ENCODE measurements around the gene TRPM5. TPM values are rescaled to one million over a fixed set of nuclear protein-coding genes. Genes with fewer than 3 reads are reported as not detected.

TRPM5 gene
- total and polyA plus RNA-seq, 2 of the 4 experiments (the other 2 are of a cell fraction): not detected

- Histone ChIP-seq H2BK120ac (ENCODE audit: low read depth, low read length) (no peak overlapping the region), H4K91ac (ENCODE audit: insufficient read depth, low read depth, low read length) (no peak overlapping the region), H3K9ac (ENCODE audit: low read depth, low read length) (no peak overlapping the region), H3K27me3 (ENCODE audit: control insufficient read depth, insufficient read depth, low read length) (peaks cover 42% of the 10 kb centered on the region), H3K23ac (ENCODE audit: low read depth, low read length) (no peak overlapping the region), H2AK9ac (replicated peaks; ENCODE audit: low read depth, low read length, poor library complexity) (no peak overlapping the region), H4K8ac (ENCODE audit: low read depth in 2 of 2, low read length in 2 of 2) (no peak overlapping the region), H3K4me1 (ENCODE audit: control insufficient read depth, insufficient read depth, low read length) (no peaks in the 10 kb centered on the region), H2BK20ac (ENCODE audit: low read depth, low read length) (no peak overlapping the region), H3K4me3 (ENCODE audit: insufficient read depth, low read depth, low read length) (no peak overlapping the region), H3K79me1 (ENCODE audit: low read depth in 1 of 2, low read length in 2 of 2) (no peaks in the 10 kb centered on the region), H3K14ac (replicated peaks; ENCODE audit: low read depth, low read length) (no peak overlapping the region), H2AK5ac (ENCODE audit: low read depth, low read length) (no peak overlapping the region), H4K20me1 (ENCODE audit: insufficient read depth, low read length) (no peaks in the 10 kb centered on the region), H3K36me3 (ENCODE audit: control insufficient read depth, insufficient read depth, low read length) (no peaks in the 10 kb centered on the region), H3K27ac (ENCODE audit: insufficient read depth, low read length) (no peak overlapping the region), H2BK15ac (ENCODE audit: low read depth, low read length) (no peak overlapping the region), H3K4me2 (ENCODE audit: low read depth, low read length) (no peak overlapping the region), H3K9me1 (ENCODE audit: insufficient read depth, low read length) (no peaks in the 10 kb centered on the region), H2BK5ac (ENCODE audit: low read depth, low read length, poor library complexity, severe bottlenecking) (no peak overlapping the region), H3K56ac (ENCODE audit: extremely low read depth, insufficient read depth, low read length) (no peak overlapping the region), H4K5ac (ENCODE audit: low read depth, low read length) (no peak overlapping the region), H2AFZ (replicated peaks; ENCODE audit: low read length, poor library complexity) (no peak overlapping the region), H3K4ac (ENCODE audit: low read depth, low read length) (no peak overlapping the region), H3K9me3 (ENCODE audit: control insufficient read depth, insufficient read depth, low read length) (no peaks in the 10 kb centered on the region), H3K18ac (ENCODE audit: low read depth, low read length) (no peak overlapping the region)
- ATAC-seq (ENCODE audit: low read depth): no peak
- in situ Hi-C loops (cut with MboI; ENCODE audit: low sequenced_read_pairs): no loop called here
- dilution Hi-C loops (cut with HindIII; ENCODE audit: low sequenced_read_pairs, unreplicated experiment): no loop called here
- BruUV-seq (replicated peaks): no TSS peak
- no peak for TF ChIP-seq RFX5 (IDR thresholded peaks at IDR 0.05; ENCODE audit: low read depth, low read length)
- TF ChIP-seq USF2 (IDR thresholded peaks at IDR 0.05; ENCODE audit: low read depth, low read length): no peak
- intact Hi-C loops (cut with micrococcal nuclease): no loop called here
- POLR2A ChIA-PET (ENCODE audit: unreplicated experiment): no interaction called here
- WGBS, 2 experiments (ENCODE audit: extremely low coverage in 2 of 2, insufficient read length in 1 of 2): 58% methylated on average over 8 of the region's 15 CpGs; no CpG with 5 or more reads in 1 of the 2 experiments
- CTCF ChIA-PET: no interaction called here
- DNase-seq: no peak
These were observed 16.4 kb upstream of the TRPM5 start for GRCh38 chr11:2460540-2461252.
